ENCODE data around the gene CCDC121. TPM values are rescaled to one million over a fixed set of nuclear protein-coding genes. Genes with fewer than 3 reads are reported as not detected.

CCDC121 gene
- total RNA-seq, 1 experiment from 2014 or later, result 8.4 TPM

DNA sequence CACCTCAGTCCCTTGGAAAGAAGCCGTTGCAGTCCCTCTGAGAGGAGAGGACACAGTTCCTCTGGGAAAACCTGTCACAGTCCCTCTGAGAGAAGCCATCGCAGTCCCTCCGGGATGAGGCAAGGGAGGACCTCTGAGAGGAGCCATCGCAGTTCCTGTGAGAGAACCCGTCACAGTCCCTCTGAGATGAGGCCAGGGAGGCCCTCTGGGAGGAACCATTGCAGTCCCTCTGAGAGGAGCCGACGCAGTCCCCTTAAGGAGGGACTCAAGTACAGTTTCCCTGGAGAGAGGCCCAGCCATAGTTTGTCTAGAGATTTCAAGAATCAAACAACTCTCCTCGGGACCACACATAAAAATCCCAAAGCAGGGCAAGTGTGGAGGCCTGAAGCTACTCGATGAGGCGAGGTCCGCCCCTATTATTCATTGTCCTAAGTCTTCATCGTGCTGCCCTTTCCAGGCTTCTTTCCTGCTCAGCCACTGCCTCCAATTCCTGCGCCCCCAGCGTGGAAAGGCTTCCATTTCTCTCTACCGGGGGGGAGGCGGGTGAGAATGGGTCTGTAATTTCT, 46.6 kb downstream of the CCDC121 start:
- no peaks in the 10 kb centered on the region for H3K27me3 ChIP-seq
- DNase-seq, result peak in 1 of 2 experiments; percentile 50

DNA sequence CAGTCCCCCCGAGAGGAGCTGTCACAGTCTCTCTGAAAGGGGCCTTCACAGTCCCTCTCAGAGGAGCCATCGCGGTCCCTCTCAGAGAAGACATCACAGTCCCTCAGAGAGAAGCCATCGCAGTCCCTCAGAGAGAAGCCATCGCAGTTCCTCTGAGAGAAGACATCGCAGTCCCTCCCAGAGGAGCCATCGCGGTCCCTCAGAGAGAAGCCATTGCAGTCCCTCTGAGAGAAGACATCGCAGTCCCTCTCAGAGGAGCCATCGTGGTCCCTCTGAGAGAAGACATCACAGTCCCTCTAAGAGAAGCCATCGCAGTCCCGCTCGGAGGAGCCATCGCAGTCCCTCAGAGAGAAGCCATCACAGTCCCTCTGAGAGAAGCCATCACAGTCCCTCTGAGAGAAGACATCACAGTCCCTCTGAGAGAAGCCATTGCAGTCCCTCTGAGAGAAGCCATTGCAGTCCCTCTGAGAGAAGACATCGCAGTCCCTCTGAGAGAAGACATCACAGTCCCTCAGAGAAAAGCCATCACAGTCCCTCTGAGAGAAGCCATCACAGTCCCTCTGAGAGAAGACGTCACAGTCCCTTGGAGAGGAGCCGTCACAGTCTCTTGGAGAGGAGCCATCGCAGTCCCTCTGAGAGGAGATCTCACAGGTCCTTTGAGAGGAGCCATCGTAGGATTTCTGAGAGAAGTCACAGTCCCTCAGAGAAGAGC, 47.2 kb downstream of the CCDC121 start:
- H3K36me3 ChIP-seq, result peaks cover 3% of the 10 kb centered on the region; the same call in 1 of the 2 replicates
- peaks cover 4% of the 10 kb centered on the region; the same call in 1 of the 2 replicates for H3K4me1 ChIP-seq
- H3K27me3 ChIP-seq, result no peaks in the 10 kb centered on the region
- peaks cover 27% of the 10 kb centered on the region for H3K9me3 ChIP-seq (replicated peaks)
- H3K27ac ChIP-seq, result peak overlapping the region; percentile 64; the same call in 1 of the 2 replicates
- DNase-seq, result no peak
- H3K4me3 ChIP-seq, result peak overlapping the region; percentile 70

More for the DNA sequence above, 46.6 kb downstream of the CCDC121 start:
- H3K36me3 ChIP-seq, result peaks cover 3% of the 10 kb centered on the region; the same call in 1 of the 2 replicates
- H3K4me3 ChIP-seq, result peak overlapping the region; percentile 70
- H3K27ac ChIP-seq, result peak overlapping the region; percentile 64
- H3K4me1 ChIP-seq, result peaks cover 4% of the 10 kb centered on the region; the same call in 1 of the 2 replicates
- H3K9me3 ChIP-seq (replicated peaks), result peaks cover 27% of the 10 kb centered on the region

Other genes starting within 250 kb of the CCDC121 start
- 13.8 and 14.2 TPM in 2 replicates for gene ZNF513, start 248.3 kb downstream of the CCDC121 start, total RNA-seq (2014; rRNA removed; shearing (Covaris generic))
- gene PPM1G, start 219.4 kb downstream of the CCDC121 start, total RNA-seq (2014; rRNA removed; shearing (Covaris generic)), result 160 and 163 TPM in 2 replicates
- 153 and 156 TPM in 2 replicates for gene NRBP1, start 200.4 kb downstream of the CCDC121 start, total RNA-seq (2014; rRNA removed; shearing (Covaris generic))
- 0.24 and 1.2 TPM in 2 replicates for gene KRTCAP3, start 186.6 kb downstream of the CCDC121 start, total RNA-seq (2014; rRNA removed; shearing (Covaris generic))
- 8.8 and 11.3 TPM in 2 replicates for gene IFT172, start 139.3 kb downstream of the CCDC121 start, total RNA-seq (2014; rRNA removed; shearing (Covaris generic))
- 0.91 and 1.3 TPM in 2 replicates for gene FNDC4, start 133.8 kb downstream of the CCDC121 start, total RNA-seq (2014; rRNA removed; shearing (Covaris generic))
- gene GCKR, start 132.2 kb downstream of the CCDC121 start, total RNA-seq (2014; rRNA removed; shearing (Covaris generic)), result not detected in 2 replicates
- gene ZNF512, start 46.0 kb downstream of the CCDC121 start, total RNA-seq (2014; rRNA removed; shearing (Covaris generic)), result 83.4 and 87.8 TPM in 2 replicates
- 71.9 and 78.6 TPM in 2 replicates for gene GPN1, start within 50 bp of the CCDC121 start, total RNA-seq (2014; rRNA removed; shearing (Covaris generic))
- 48.5 and 51.2 TPM in 2 replicates for gene SUPT7L, start 34.6 kb upstream of the CCDC121 start, total RNA-seq (2014; rRNA removed; shearing (Covaris generic))
- gene SLC4A1AP, start 34.9 kb upstream of the CCDC121 start, total RNA-seq (2014; rRNA removed; shearing (Covaris generic)), result 36.0 and 41.6 TPM in 2 replicates
- gene MRPL33, start 142.7 kb upstream of the CCDC121 start, total RNA-seq (2014; rRNA removed; shearing (Covaris generic)), result 180 and 212 TPM in 2 replicates